NCI-H146 (cell line): ENCODE measurements around the gene DIS3L2.

Experiments
- DNase-seq: peaks from one replicate; lab custom pipeline; 2025; lab: John Stamatoyannopoulos, UW

The DIS3L2 gene

GRCh38 chr2:232229911-232230310, 268.4 kb downstream of the DIS3L2 start:
- no peak for DNase-seq

GRCh38 chr2:232230560-232230959, 269.0 kb downstream of the DIS3L2 start:
- no peak for DNase-seq

GRCh38 chr2:232231554-232231953, 270.0 kb downstream of the DIS3L2 start:
- DNase-seq: no peak

- DNase-seq: no peak
Measured at GRCh38 chr2:232232915-232233314, 271.4 kb downstream of the DIS3L2 start.

GRCh38 chr2:232234922-232235615, 273.6 kb downstream of the DIS3L2 start:
- no peak for DNase-seq

GRCh38 chr2:232235716-232236115, 274.2 kb downstream of the DIS3L2 start:
- DNase-seq: no peak

- no peak for DNase-seq
Measured at GRCh38 chr2:232236200-232236599, 274.7 kb downstream of the DIS3L2 start.

- DNase-seq: no peak
Measured at GRCh38 chr2:232237464-232237863, 276.0 kb downstream of the DIS3L2 start.

- DNase-seq: no peak
Measured at GRCh38 chr2:232238108-232238507, 276.6 kb downstream of the DIS3L2 start.

- DNase-seq: no peak
Measured at GRCh38 chr2:232238596-232238995, 277.1 kb downstream of the DIS3L2 start.

GRCh38 chr2:232239951-232240681, 278.6 kb downstream of the DIS3L2 start:
- no peak for DNase-seq

GRCh38 chr2:232240906-232241305, 279.4 kb downstream of the DIS3L2 start:
- no peak for DNase-seq

- no peak for DNase-seq
Measured at GRCh38 chr2:232242316-232242715, 280.8 kb downstream of the DIS3L2 start.

- DNase-seq: no peak
Measured at GRCh38 chr2:232245111-232245510, 283.6 kb downstream of the DIS3L2 start.

- DNase-seq: no peak
Measured at GRCh38 chr2:232246245-232246644, 284.7 kb downstream of the DIS3L2 start.

- no peak for DNase-seq
Measured at GRCh38 chr2:232249096-232249495, 287.6 kb downstream of the DIS3L2 start.

- no peak for DNase-seq
Measured at GRCh38 chr2:232250246-232251175, 289.0 kb downstream of the DIS3L2 start.

GRCh38 chr2:232255033-232255432, 293.5 kb downstream of the DIS3L2 start:
- no peak for DNase-seq

GRCh38 chr2:232260075-232260474, 298.6 kb downstream of the DIS3L2 start:
- DNase-seq: no peak

GRCh38 chr2:232261776-232262175, 300.3 kb downstream of the DIS3L2 start:
- no peak for DNase-seq

- no peak for DNase-seq
Measured at GRCh38 chr2:232263295-232263694, 301.8 kb downstream of the DIS3L2 start.

- no peak for DNase-seq
Measured at GRCh38 chr2:232264081-232264480, 302.6 kb downstream of the DIS3L2 start.

- DNase-seq: no peak
Measured at GRCh38 chr2:232265329-232265728, 303.8 kb downstream of the DIS3L2 start.
